GM21619 (cell line): Measurements from ENCODE around the gene ADGRG1.

Experiments used
- ATAC-seq: cut with Tn5 transposase; IDR thresholded peaks from one replicate; pipeline ENCODE4 v1.9.1; 2021; ENCODE audit not compliant: unreplicated experiment

The ADGRG1 gene

GRCh38 chr16:57634171-57634570 lies 5.7 kb downstream of the ADGRG1 start:
- ATAC-seq: no peak

GRCh38 chr16:57635266-57636097 lies 7.1 kb downstream of the ADGRG1 start:
- ATAC-seq: no peak

GRCh38 chr16:57636184-57636583 lies 7.8 kb downstream of the ADGRG1 start:
- ATAC-seq: no peak

GRCh38 chr16:57637020-57637419 lies 8.6 kb downstream of the ADGRG1 start:
- ATAC-seq: no peak

GRCh38 chr16:57637424-57637823 lies 9.0 kb downstream of the ADGRG1 start:
- no peak for ATAC-seq

- ATAC-seq: no peak
Observed at GRCh38 chr16:57637965-57638364, 9.5 kb downstream of the ADGRG1 start.

GRCh38 chr16:57638381-57638780 lies 10.0 kb downstream of the ADGRG1 start:
- ATAC-seq: no peak

- ATAC-seq: no peak
Observed at GRCh38 chr16:57639172-57639887, 10.9 kb downstream of the ADGRG1 start.

- no peak for ATAC-seq
Observed at GRCh38 chr16:57640185-57640584, 11.8 kb downstream of the ADGRG1 start.

- no peak for ATAC-seq
Observed at GRCh38 chr16:57640612-57641011, 12.2 kb downstream of the ADGRG1 start.

GRCh38 chr16:57642160-57643135 lies 14.0 kb downstream of the ADGRG1 start:
- no peak for ATAC-seq

GRCh38 chr16:57643147-57643874 lies 14.9 kb downstream of the ADGRG1 start:
- ATAC-seq: no peak

GRCh38 chr16:57643910-57644309 lies 15.5 kb downstream of the ADGRG1 start:
- ATAC-seq: no peak

- ATAC-seq: no peak
Observed at GRCh38 chr16:57644383-57645014, 16.1 kb downstream of the ADGRG1 start.

GRCh38 chr16:57645169-57645568 lies 16.7 kb downstream of the ADGRG1 start:
- ATAC-seq: no peak

GRCh38 chr16:57645691-57646387 lies 17.4 kb downstream of the ADGRG1 start:
- ATAC-seq: no peak

- ATAC-seq: no peak
Observed at GRCh38 chr16:57646388-57647039, 18.1 kb downstream of the ADGRG1 start.

- no peak for ATAC-seq
Observed at GRCh38 chr16:57647136-57647875, 18.9 kb downstream of the ADGRG1 start.
